PC-3 (cell line): ENCODE data around the gene CBR3. TPM values are rescaled to one million over a fixed set of nuclear protein-coding genes. Genes with fewer than 3 reads are reported as not detected.
"Not testable (repeated sequence)": the region's sequence is repeated elsewhere in the genome, so short reads cannot be mapped to it uniquely, and the experiment has no call there.

Experiments
- ATAC-seq: fragments of 200-7000 bp; cut with Tn5 transposase; 2 replicates; pipeline ENCODE4 v1.9.1; 2020; ENCODE audit warnings: mild to moderate bottlenecking, moderate library complexity
- BruUV-seq: library from RNA; stranded (reverse); fragments of 400-500 nt; replicated peaks from 2 replicates; lab custom pipeline; 2021; lab: Mats Ljungman, UMichigan
- CTCF ChIA-PET: fragments of 300-600 bp; sonication (Branson Sonifier 250); formaldehyde crosslinking; loops from one replicate; lab custom pipeline; 2022; ENCODE audit warnings: antibody characterized with exemption; lab: Charles Lee
- POLR2A ChIA-PET: fragments of 300-600 bp; sonication (Branson Sonifier 250); formaldehyde crosslinking; loops from one replicate; lab custom pipeline; 2022; ENCODE audit warnings: antibody characterized with exemption; ENCODE audit not compliant: unreplicated experiment; lab: Charles Lee
- DNase-seq: peaks from one replicate; pipeline ENCODE4 v3.0.0-alpha.2; 2015
- H2AFZ ChIP-seq: fragments of 300-600 bp; sonication (generic); 2 replicates; pipeline ENCODE4 v1.6.0; 2016; ENCODE audit warnings: antibody characterized with exemption, low read length
- H3F3A ChIP-seq: fragments of 300-600 bp; sonication (generic); one replicate; pipeline ENCODE4 v1.6.0; 2017; ENCODE audit warnings: antibody characterized with exemption, low read length, control low read depth, mild to moderate bottlenecking; ENCODE audit not compliant: unreplicated experiment
- H3K27ac ChIP-seq: fragments of 300-600 bp; sonication (generic); 2 replicates; pipeline ENCODE4 v1.5.1; 2016; ENCODE audit warnings: mild to moderate bottlenecking, low read length
- H3K27me3 ChIP-seq: fragments of 300-600 bp; sonication (generic); 2 replicates; pipeline ENCODE4 v1.6.1; 2016; ENCODE audit warnings: low read length, mixed read lengths
- H3K36me3 ChIP-seq: fragments of 300-600 bp; sonication (generic); 2 replicates; pipeline ENCODE4 v1.6.1; 2016; ENCODE audit warnings: low read depth, mixed run types, low read length, mixed read lengths
- H3K4me1 ChIP-seq: fragments of 300-600 bp; sonication (generic); 2 replicates; pipeline ENCODE4 v1.5.1; 2016; ENCODE audit warnings: low read length; ENCODE audit not compliant: insufficient read depth
- H3K4me2 ChIP-seq: fragments of 300-600 bp; sonication (generic); 2 replicates; pipeline ENCODE4 v1.6.0; 2016; ENCODE audit warnings: low read length
- H3K4me3 ChIP-seq: fragments of 300-600 bp; sonication (generic); 2 replicates; pipeline ENCODE4 v1.5.1; 2016; ENCODE audit warnings: mild to moderate bottlenecking, low read length, mixed read lengths
- H3K79me2 ChIP-seq: fragments of 300-600 bp; sonication (generic); 2 replicates; pipeline ENCODE4 v1.6.1; 2017; ENCODE audit warnings: low read length, mixed read lengths
- H3K9ac ChIP-seq: fragments of 300-600 bp; sonication (generic); 2 replicates; pipeline ENCODE4 v1.6.0; 2016; ENCODE audit warnings: mild to moderate bottlenecking, low read length
- H3K9me2 ChIP-seq: fragments of 300-600 bp; sonication (generic); replicated peaks from 2 replicates; pipeline ENCODE4 v1.6.1; 2016; ENCODE audit warnings: mixed run types, low read length, mixed read lengths
- H3K9me3 ChIP-seq: fragments of 300-600 bp; sonication (generic); 2 replicates; pipeline ENCODE4 v1.6.1; 2016; ENCODE audit warnings: low read length, mixed read lengths
- H4K20me1 ChIP-seq: fragments of 300-600 bp; sonication (generic); 2 replicates; pipeline ENCODE4 v1.6.1; 2016; ENCODE audit warnings: low read length, mixed read lengths
- EZH2 ChIP-seq: fragments of 300-600 bp; sonication (generic); IDR thresholded peaks from one replicate; pipeline ENCODE4 v1.6.1; 2017; ENCODE audit warnings: antibody characterized with exemption, mild to moderate bottlenecking, low read length; ENCODE audit not compliant: unreplicated experiment
- EZH2phosphoT487 ChIP-seq: fragments of 300-600 bp; sonication (generic); IDR thresholded peaks from 2 replicates; pipeline ENCODE4 v1.6.1; 2018; ENCODE audit warnings: mild to moderate bottlenecking, antibody characterized with exemption, low read length, borderline replicate concordance
- intact Hi-C: fragments of 100-400 bp; cut with micrococcal nuclease; formaldehyde crosslinking; loops from 2 replicates; pipeline ENCODE4 v1.9.0; 2023
- total RNA-seq: library from RNA; depleted of rRNA; stranded (reverse); fragments of >200 nt; gene quantifications from 2 replicates; pipeline ENCODE4 v1.2.3, GENCODE V29; 2014
- TF ChIP-seq, protein P1 (sequence below): fragments of 300-600 bp; sonication (generic); conservative IDR thresholded peaks from 2 replicates; pipeline ENCODE4 v1.5.1; 2017; ENCODE audit warnings: antibody characterized with exemption, low read depth, mild to moderate bottlenecking, low read length

Gene CBR3
- total RNA-seq, 1 experiment from 2014 or later = 49.3 TPM

DNA sequence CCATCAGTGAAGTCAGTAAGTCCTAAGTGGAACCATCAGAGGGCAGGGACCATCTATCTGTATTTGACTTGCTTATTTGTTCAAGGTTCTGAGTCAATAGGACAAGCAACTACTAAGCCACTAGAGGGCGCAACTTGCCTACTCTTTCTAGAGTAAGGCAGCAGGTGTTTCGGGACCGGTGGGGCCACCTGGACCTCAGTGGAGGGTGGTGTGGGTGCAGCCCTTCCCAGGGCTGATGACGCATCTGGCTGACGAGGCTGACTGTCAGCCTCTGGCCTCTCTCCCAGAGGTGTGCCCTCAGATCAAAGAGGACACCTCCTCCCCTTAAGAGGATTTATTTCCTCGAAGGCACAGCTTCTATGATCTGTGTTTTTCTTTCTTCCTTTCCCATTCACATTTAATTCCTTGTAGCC, 6.6 kb downstream of the CBR3 start:
- Histone ChIP-seq H3K36me3 (peaks cover 14% of the 10 kb centered on the region; the same call in 1 of the 2 replicates), H3K4me1 (peaks cover 19% of the 10 kb centered on the region), H3K9ac (peak overlapping the region; percentile 44; the same call in 1 of the 2 replicates), H4K20me1 (no peaks in the 10 kb centered on the region), H3K27me3 (no peaks in the 10 kb centered on the region), H3K4me3 (no peak overlapping the region), H3K4me2 (peak overlapping the region; percentile 69), H2AFZ (no peak overlapping the region), H3K9me3 (no peaks in the 10 kb centered on the region), H3F3A (no peaks in the 10 kb centered on the region), H3K79me2 (peaks cover 17% of the 10 kb centered on the region), H3K27ac (peak overlapping the region; percentile 84), H3K9me2 (no peaks in the 10 kb centered on the region)
- POLR2A ChIA-PET = interaction anchor here (0.6 kb wide), 1 partner anchor 100 kb away, joined by 3 read pairs; no protein-coding TSS in a partner anchor
- peak; percentile 99 for ATAC-seq
- intact Hi-C loops = loop anchor here (1.0 to 2.0 kb wide), 4 partner anchors 15 to 189 kb away; partner anchors contain the start of genes DOP1B and MORC3
- DNase-seq = peak; percentile 100
- TF ChIP-seq EZH2phosphoT487 (no peak), EZH2 (no peak)
- TF ChIP-seq, protein P1, sequence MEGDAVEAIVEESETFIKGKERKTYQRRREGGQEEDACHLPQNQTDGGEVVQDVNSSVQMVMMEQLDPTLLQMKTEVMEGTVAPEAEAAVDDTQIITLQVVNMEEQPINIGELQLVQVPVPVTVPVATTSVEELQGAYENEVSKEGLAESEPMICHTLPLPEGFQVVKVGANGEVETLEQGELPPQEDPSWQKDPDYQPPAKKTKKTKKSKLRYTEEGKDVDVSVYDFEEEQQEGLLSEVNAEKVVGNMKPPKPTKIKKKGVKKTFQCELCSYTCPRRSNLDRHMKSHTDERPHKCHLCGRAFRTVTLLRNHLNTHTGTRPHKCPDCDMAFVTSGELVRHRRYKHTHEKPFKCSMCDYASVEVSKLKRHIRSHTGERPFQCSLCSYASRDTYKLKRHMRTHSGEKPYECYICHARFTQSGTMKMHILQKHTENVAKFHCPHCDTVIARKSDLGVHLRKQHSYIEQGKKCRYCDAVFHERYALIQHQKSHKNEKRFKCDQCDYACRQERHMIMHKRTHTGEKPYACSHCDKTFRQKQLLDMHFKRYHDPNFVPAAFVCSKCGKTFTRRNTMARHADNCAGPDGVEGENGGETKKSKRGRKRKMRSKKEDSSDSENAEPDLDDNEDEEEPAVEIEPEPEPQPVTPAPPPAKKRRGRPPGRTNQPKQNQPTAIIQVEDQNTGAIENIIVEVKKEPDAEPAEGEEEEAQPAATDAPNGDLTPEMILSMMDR = peak; percentile 96
- CTCF ChIA-PET = no interaction called here
- no TSS peak for BruUV-seq

GRCh38 chr21:36144233-36144632, 9.4 kb downstream of the CBR3 start:
- peaks cover 13% of the 10 kb centered on the region for H3K4me1 ChIP-seq
- CTCF ChIA-PET, H3K27ac ChIP-seq, POLR2A ChIA-PET, DNase-seq, ATAC-seq, H3K9me3 ChIP-seq, H3K4me3 ChIP-seq, H3K79me2 ChIP-seq, H3K9me2 ChIP-seq, H3K4me2 ChIP-seq, H2AFZ ChIP-seq, H3K27me3 ChIP-seq, H3K9ac ChIP-seq, BruUV-seq, H4K20me1 ChIP-seq, H3F3A ChIP-seq, intact Hi-C loops: not testable (repeated sequence)
- H3K36me3 ChIP-seq = peaks cover 14% of the 10 kb centered on the region; the same call in 1 of the 2 replicates

- no peaks in the 10 kb centered on the region for H3K9me2 ChIP-seq
- H3F3A ChIP-seq = no peaks in the 10 kb centered on the region
- H3K4me2 ChIP-seq = no peak overlapping the region
- peaks cover 13% of the 10 kb centered on the region for H3K4me1 ChIP-seq
- H3K79me2 ChIP-seq = 0 out of 2 replicates have a peak, but pooled peaks cover 3% of the 10 kb centered on the region
- peaks cover 11% of the 10 kb centered on the region; the same call in 1 of the 2 replicates for H3K36me3 ChIP-seq
- no peaks in the 10 kb centered on the region for H4K20me1 ChIP-seq
- intact Hi-C loops = no loop called here
- no peak overlapping the region for H3K4me3 ChIP-seq
- no peaks in the 10 kb centered on the region for H3K9me3 ChIP-seq
- H3K9ac ChIP-seq = no peak overlapping the region
- no peak overlapping the region for H2AFZ ChIP-seq
- POLR2A ChIA-PET = no interaction called here
- BruUV-seq = no TSS peak
- no peaks in the 10 kb centered on the region for H3K27me3 ChIP-seq
- no peak for DNase-seq
- no peak overlapping the region for H3K27ac ChIP-seq
- CTCF ChIA-PET = no interaction called here
- TF ChIP-seq, protein P1 = no peak
- TF ChIP-seq EZH2phosphoT487 (no peak), EZH2 (no peak)
- no peak for ATAC-seq
Observed at GRCh38 chr21:36145259-36145658, 10.4 kb downstream of the CBR3 start.
